Omental fat pad (tissue), 4 donors: ENCODE data around the gene UGGT1. TPM values are rescaled to one million over a fixed set of nuclear protein-coding genes. Genes with fewer than 3 reads are reported as not detected.

Source experiments
- ATAC-seq: fragments of 150-250 bp; one replicate; pipeline ENCODE4 v1.9.1; 2016; ENCODE audit warnings: mild to moderate bottlenecking, moderate library complexity; ENCODE audit not compliant: low FRiP score
- DNase-seq: peaks from one replicate; pipeline ENCODE4 v3.0.0-alpha.2; 2019; ENCODE audit warnings: low spot score
- total RNA-seq, 4 donors: library from RNA; depleted of rRNA; stranded (reverse); fragments of >200 nt; gene quantifications; one replicate each; pipeline ENCODE4 v1.1.0, GENCODE V29; 2016
- TF ChIP-seq, protein P1 (sequence below), 3 donors: fragments of 450-650 bp; IDR thresholded peaks; one replicate each; pipeline ENCODE4 v1.5.1; 2016 to 2017; ENCODE audit warnings: antibody characterized with exemption in 3 of 3, mild to moderate bottlenecking in 3 of 3, moderate library complexity in 2 of 3

UGGT1 gene
- total RNA-seq, 4 donors from 2014 or later, result 49.0 to 67.9 (median 66.7) TPM

DNA sequence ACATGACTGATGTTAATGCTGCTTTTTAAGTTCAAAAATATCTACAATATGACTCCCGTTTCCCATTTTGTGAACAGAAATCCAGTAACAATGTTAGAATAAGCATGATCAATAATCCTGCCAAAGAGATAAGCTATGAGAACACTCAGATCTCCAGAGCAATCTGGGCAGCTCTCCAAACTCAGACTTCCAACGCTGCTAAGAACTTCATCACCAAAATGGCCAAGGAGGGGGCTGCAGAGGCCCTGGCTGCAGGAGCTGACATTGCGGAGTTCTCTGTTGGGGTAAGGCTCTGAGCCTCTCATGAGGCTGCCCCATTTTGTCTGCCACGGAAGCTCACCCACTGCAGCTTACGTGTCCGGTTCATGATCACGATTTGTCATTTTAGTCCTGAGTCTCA lies 68.4 kb downstream of the UGGT1 start:
- no peak for ATAC-seq
- TF ChIP-seq, protein P1, sequence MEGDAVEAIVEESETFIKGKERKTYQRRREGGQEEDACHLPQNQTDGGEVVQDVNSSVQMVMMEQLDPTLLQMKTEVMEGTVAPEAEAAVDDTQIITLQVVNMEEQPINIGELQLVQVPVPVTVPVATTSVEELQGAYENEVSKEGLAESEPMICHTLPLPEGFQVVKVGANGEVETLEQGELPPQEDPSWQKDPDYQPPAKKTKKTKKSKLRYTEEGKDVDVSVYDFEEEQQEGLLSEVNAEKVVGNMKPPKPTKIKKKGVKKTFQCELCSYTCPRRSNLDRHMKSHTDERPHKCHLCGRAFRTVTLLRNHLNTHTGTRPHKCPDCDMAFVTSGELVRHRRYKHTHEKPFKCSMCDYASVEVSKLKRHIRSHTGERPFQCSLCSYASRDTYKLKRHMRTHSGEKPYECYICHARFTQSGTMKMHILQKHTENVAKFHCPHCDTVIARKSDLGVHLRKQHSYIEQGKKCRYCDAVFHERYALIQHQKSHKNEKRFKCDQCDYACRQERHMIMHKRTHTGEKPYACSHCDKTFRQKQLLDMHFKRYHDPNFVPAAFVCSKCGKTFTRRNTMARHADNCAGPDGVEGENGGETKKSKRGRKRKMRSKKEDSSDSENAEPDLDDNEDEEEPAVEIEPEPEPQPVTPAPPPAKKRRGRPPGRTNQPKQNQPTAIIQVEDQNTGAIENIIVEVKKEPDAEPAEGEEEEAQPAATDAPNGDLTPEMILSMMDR (IDR thresholded peaks at IDR 0.05), result no peak
- no peak for DNase-seq

DNA sequence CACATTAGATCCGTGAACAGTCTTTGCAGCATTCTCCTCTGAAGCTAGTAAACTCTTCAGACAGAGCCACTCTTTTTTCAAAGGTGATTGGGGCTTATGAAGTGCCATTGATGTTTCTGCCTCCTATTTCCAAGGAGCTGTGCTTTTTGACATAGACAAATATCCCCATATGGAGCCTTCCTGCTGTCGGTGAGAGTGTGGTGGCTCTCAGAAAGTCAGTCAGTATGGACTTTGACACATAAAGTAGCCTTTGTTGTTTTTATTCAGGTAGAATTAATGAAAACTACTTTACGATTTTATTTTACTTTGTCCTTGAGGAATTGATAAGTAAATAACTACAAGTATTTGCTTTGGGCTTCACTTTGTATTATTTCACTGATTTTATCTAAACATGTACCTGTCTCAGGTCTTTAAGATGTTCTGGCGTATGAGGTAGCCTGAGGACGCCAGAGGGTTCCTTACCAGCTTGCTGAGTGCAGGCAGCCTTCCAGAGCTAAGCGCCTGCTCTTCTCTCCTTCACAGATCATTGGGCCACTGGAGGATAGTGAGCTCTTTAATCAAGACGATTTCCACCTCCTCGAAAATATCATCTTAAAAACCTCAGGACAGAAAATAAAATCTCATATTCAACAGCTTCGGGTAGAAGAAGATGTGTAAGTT lies 69.7 kb downstream of the UGGT1 start:
- no peak for ATAC-seq

DNA sequence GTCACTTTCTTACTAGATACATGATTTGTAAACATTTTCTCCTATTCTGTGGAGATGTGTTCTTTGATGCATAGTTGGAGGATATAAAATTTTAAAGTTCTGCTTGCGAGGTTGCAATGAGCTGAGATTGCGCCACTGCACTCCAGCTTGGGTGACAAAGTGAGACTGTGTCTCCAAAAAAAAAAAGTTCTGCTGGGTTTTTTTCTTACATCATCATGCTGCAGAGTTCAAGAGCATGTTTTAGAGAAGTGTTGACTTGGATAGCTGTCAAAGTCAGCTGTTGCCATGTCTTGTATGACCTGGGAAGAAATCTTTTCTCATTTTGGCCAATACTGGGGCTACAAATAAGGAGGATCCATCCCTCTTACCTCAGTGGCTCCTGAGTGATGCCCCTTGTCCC lies 71.3 kb downstream of the UGGT1 start:
- DNase-seq (no peak), ATAC-seq (no peak)
- TF ChIP-seq, protein P1 (IDR thresholded peaks at IDR 0.05), result no peak

More for the DNA sequence above, 69.7 kb downstream of the UGGT1 start:
- TF ChIP-seq, protein P1 (IDR thresholded peaks at IDR 0.05), result no peak
- DNase-seq, result no peak

DNA sequence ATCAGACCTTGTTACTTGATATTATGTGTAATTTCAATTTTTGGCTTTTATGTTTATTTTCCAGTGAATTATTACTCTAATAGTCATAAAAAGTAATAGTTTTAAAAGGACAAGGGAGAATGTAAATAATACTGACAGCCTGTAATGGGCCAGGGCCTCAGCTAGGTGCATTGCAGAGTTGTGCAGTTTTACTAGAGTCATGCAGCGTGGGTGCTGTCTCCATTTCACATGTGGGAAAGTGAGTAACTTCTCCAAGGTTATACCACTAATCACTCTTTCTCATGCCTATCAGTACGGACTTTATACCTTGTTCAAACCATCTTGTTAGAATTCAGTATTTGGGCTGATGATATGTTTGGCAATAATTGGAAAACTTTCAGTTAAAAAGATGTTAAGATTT lies 73.3 kb downstream of the UGGT1 start:
- DNase-seq (no peak), ATAC-seq (no peak)
- TF ChIP-seq, protein P1 (IDR thresholded peaks at IDR 0.05), result no peak

DNA sequence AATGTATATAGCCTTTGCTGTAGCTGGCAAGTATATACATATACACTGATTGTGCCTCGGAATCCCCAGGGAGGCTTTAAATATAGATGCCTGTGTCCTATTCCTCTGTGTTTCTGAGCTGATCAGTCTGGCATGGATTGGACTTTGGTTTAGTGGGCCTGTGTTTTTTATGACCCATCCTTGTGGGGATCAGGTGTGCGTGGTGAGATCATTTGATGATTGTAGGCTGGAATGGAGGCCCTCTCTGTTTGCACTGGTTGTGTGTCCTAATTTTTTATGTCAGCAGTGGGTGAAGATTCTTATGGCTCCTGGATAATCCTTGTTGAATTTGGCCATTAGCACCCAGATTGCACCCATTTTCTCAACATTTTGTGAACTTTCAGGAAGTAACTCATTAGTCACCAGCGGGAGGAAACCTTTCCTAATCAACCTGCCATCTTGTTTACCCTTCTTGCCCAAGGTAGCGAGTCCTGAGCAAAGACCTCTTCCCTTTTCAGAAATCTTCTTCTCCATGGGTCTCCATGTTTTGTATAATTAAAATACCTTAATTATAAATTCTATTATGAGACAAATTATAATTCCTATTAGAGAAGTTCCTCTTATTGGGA lies 75.8 kb downstream of the UGGT1 start:
- ATAC-seq (no peak), DNase-seq (no peak)
- TF ChIP-seq, protein P1 (IDR thresholded peaks at IDR 0.05), result no peak

DNA sequence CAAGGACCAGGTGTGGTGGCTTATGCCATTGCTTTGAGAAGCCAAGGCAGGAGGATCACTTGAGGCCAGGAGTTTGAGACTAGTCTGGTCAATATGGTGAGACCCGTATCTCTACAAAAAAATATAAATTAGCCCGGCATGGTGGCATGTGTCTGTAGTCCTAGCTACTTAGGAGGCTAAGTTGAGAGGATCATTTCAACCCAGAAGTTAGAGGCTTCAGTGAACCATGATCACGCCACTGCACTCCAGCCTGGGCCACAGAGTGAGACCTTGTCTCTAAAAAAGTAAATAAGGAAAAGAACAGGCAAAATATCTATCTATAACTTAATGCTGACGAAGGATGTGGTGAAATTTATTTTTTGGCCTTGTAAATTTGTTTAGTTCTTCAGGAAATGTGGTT lies 78.1 kb downstream of the UGGT1 start:
- DNase-seq (no peak), ATAC-seq (no peak)
- TF ChIP-seq, protein P1 (IDR thresholded peaks at IDR 0.05), result no peak

DNA sequence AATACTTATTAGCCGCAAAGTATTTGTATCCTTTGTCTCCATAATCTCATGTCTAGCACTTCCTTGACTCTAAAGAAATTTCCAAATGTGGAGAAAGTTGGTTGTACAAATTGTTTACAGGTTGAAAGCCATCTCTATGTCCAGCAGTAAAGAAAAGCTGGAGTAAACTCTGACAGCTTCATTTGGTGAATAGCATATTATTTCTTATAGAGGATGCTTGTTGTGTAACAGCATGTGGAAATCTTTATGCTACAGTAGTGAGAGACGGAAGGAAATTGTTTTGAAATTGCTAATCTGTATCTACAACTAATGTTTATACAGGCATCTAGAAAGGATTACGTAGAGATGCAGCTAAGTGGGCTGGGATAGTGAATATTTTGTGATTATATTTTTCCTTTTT lies 78.5 kb downstream of the UGGT1 start:
- ATAC-seq (no peak), DNase-seq (no peak)
- TF ChIP-seq, protein P1 (IDR thresholded peaks at IDR 0.05), result no peak
